HG02870 (cell line): ENCODE measurements around the gene SKAP1.
A peak's percentile ranks its signal among the peaks of the same experiment; 100 is the strongest.

Source experiments
- ATAC-seq: cut with Tn5 transposase; IDR thresholded peaks from one replicate; pipeline ENCODE4 v1.9.1; 2021; ENCODE audit warnings: mild to moderate bottlenecking, moderate library complexity; ENCODE audit not compliant: unreplicated experiment

SKAP1 gene

GRCh38 chr17:48429638-48430586, at the start of gene SKAP1:
Gene SKAP1 (minus strand): TSS chr17:48430214.
- ATAC-seq = peak; percentile 48

- ATAC-seq = no peak
Measured at GRCh38 chr17:48479014-48479402, 49.0 kb upstream of the SKAP1 start.

GRCh38 chr17:48478224-48479013, 48.4 kb upstream of the SKAP1 start:
- peak; percentile 88 for ATAC-seq

GRCh38 chr17:48477221-48477620, 47.2 kb upstream of the SKAP1 start:
- no peak for ATAC-seq

GRCh38 chr17:48472411-48473281, 42.6 kb upstream of the SKAP1 start:
- no peak for ATAC-seq

GRCh38 chr17:48471817-48472410, 41.9 kb upstream of the SKAP1 start:
- ATAC-seq = no peak

GRCh38 chr17:48470388-48471034, 40.5 kb upstream of the SKAP1 start:
- ATAC-seq = no peak

GRCh38 chr17:48469227-48469626, 39.2 kb upstream of the SKAP1 start:
- no peak for ATAC-seq

GRCh38 chr17:48468299-48468698, 38.3 kb upstream of the SKAP1 start:
- ATAC-seq = no peak

GRCh38 chr17:48465884-48466283, 35.9 kb upstream of the SKAP1 start:
- no peak for ATAC-seq

- no peak for ATAC-seq
Measured at GRCh38 chr17:48463526-48463925, 33.5 kb upstream of the SKAP1 start.

- no peak for ATAC-seq
Measured at GRCh38 chr17:48462946-48463345, 32.9 kb upstream of the SKAP1 start.

- ATAC-seq = no peak
Measured at GRCh38 chr17:48460052-48460451, 30.0 kb upstream of the SKAP1 start.

- peak; percentile 79 for ATAC-seq
Measured at GRCh38 chr17:48459070-48459844, 29.2 kb upstream of the SKAP1 start.

GRCh38 chr17:48457080-48457836, 27.2 kb upstream of the SKAP1 start:
- ATAC-seq = no peak

GRCh38 chr17:48456589-48456988, 26.6 kb upstream of the SKAP1 start:
- no peak for ATAC-seq

GRCh38 chr17:48455791-48456190, 25.8 kb upstream of the SKAP1 start:
- no peak for ATAC-seq

GRCh38 chr17:48453447-48453846, 23.4 kb upstream of the SKAP1 start:
- no peak for ATAC-seq

- no peak for ATAC-seq
Measured at GRCh38 chr17:48451489-48451888, 21.5 kb upstream of the SKAP1 start.
